Endothelial cell of umbilical vein (primary cell): Measurements from ENCODE around the gene TNIK. TPM values are rescaled to one million over a fixed set of nuclear protein-coding genes. Genes with fewer than 3 reads are reported as not detected.

Experiments
- BruUV-seq: library from RNA; stranded (reverse); fragments of 400-500 nt; replicated peaks from 2 replicates; lab custom pipeline; 2021; lab: Mats Ljungman, UMichigan
- CTCF ChIA-PET: fragments of 300-600, 350-600 bp; sonication (Branson Sonifier 250); formaldehyde crosslinking; loops from one replicate; lab custom pipeline; 2021; ENCODE audit warnings: antibody characterized with exemption, inconsistent platforms; lab: Charles Lee
- POLR2A ChIA-PET: fragments of 300-600, 350-600 bp; sonication (Branson Sonifier 250); formaldehyde crosslinking; loops from one replicate; lab custom pipeline; 2021; ENCODE audit warnings: antibody characterized with exemption, inconsistent platforms; lab: Charles Lee
- DNase-seq: peaks from one replicate; pipeline ENCODE4 v3.0.0-alpha.2; 2011; ENCODE audit warnings: low read depth, low spot score
- FAIRE-seq: peaks from 2 replicates; lab custom pipeline; 2011; peaks lifted over from hg19 to GRCh38; lab: Jason Lieb, UNC
- H2AFZ ChIP-seq: 2 replicates; pipeline ENCODE4 v1.6.0; 2012; ENCODE audit warnings: low read depth, low read length, control low read depth, inconsistent platforms
- H3K27ac ChIP-seq: 2 replicates; pipeline ENCODE4 v1.5.1; 2011; ENCODE audit warnings: low read depth, mild to moderate bottlenecking, control low read depth, low read length, moderate library complexity; ENCODE audit not compliant: insufficient read depth
- H3K27me3 ChIP-seq, 2 experiments: 2 replicates each; pipeline versions ENCODE4 v1.6.0 to v1.6.1; 2011; ENCODE audit warnings: low read length in 2 of 2, mixed read lengths in 1 of 2; ENCODE audit not compliant: control insufficient read depth in 2 of 2, insufficient read depth in 2 of 2
- H3K36me3 ChIP-seq, 2 experiments: 2 replicates in 1 of 2; 3 replicates in 1 of 2; pipeline ENCODE4 v1.5.1; 2011; ENCODE audit warnings: low read length in 2 of 2, mild to moderate bottlenecking in 1 of 2, moderate library complexity in 1 of 2; ENCODE audit not compliant: control insufficient read depth in 2 of 2, insufficient read depth in 2 of 2; ENCODE audit errors: extremely low read depth in 1 of 2
- H3K4me1 ChIP-seq: 3 replicates; pipeline ENCODE4 v1.5.1; 2011; ENCODE audit warnings: mild to moderate bottlenecking, low read length; ENCODE audit not compliant: control insufficient read depth, insufficient read depth; ENCODE audit errors: extremely low read depth
- H3K4me2 ChIP-seq: 2 replicates; pipeline ENCODE4 v1.6.1; 2011; ENCODE audit warnings: low read length, control low read depth, mixed read lengths; ENCODE audit not compliant: insufficient read depth
- H3K4me3 ChIP-seq, 3 experiments: fragments of 200-600 bp in 1 of 3; sonication (generic), shearing (Covaris generic) in 1 of 3; replicated peaks in 1 of 3; 2 replicates each; pipeline ENCODE4 v1.5.1; 2011 to 2016; ENCODE audit warnings: control low read depth in 3 of 3, low read length in 3 of 3, mild to moderate bottlenecking in 2 of 3, inconsistent platforms in 1 of 3, low read depth in 1 of 3, moderate library complexity in 1 of 3; ENCODE audit not compliant: insufficient read depth in 1 of 3
- H3K79me2 ChIP-seq: 2 replicates; pipeline ENCODE4 v1.6.0; 2012; ENCODE audit warnings: low read length, inconsistent platforms; ENCODE audit not compliant: control insufficient read depth, insufficient read depth
- H3K9ac ChIP-seq: replicated peaks from 2 replicates; pipeline ENCODE3; 2011; ENCODE audit warnings: low read length, control low read depth; ENCODE audit not compliant: insufficient read depth; ENCODE audit errors: extremely low read depth
- H3K9me1 ChIP-seq: replicated peaks from 3 replicates; pipeline ENCODE4 v1.6.0; 2011; ENCODE audit warnings: mild to moderate bottlenecking, low read length; ENCODE audit not compliant: control insufficient read depth, insufficient read depth; ENCODE audit errors: extremely low read depth
- H3K9me3 ChIP-seq: replicated peaks from 2 replicates; pipeline ENCODE4 v1.5.1; 2012; ENCODE audit warnings: low read length, inconsistent platforms; ENCODE audit not compliant: control insufficient read depth, insufficient read depth
- H4K20me1 ChIP-seq: replicated peaks from 2 replicates; pipeline ENCODE3; 2011; ENCODE audit warnings: mild to moderate bottlenecking, low read length; ENCODE audit not compliant: control insufficient read depth, insufficient read depth; ENCODE audit errors: extremely low read depth
- EZH2 ChIP-seq: IDR thresholded peaks from 2 replicates; pipeline ENCODE4 v1.6.1; 2012; ENCODE audit warnings: borderline replicate concordance, low read depth, mild to moderate bottlenecking, moderate library complexity, low read length, inconsistent platforms; ENCODE audit not compliant: severe bottlenecking
- FOS ChIP-seq: IDR thresholded peaks from 2 replicates; pipeline ENCODE4 v1.6.1; 2011; ENCODE audit warnings: mild to moderate bottlenecking, low read length, moderate library complexity, borderline replicate concordance; ENCODE audit not compliant: insufficient read depth
- GATA2 ChIP-seq: IDR thresholded peaks from 2 replicates; pipeline ENCODE4 v1.7.0; 2011; ENCODE audit warnings: low read depth, mild to moderate bottlenecking, moderate library complexity, mixed read lengths, low read length; ENCODE audit not compliant: insufficient read length, insufficient read depth
- JUN ChIP-seq: IDR thresholded peaks from 2 replicates; pipeline ENCODE4 v1.6.1; 2011; ENCODE audit warnings: borderline replicate concordance, low read depth; ENCODE audit not compliant: insufficient read length, insufficient read depth
- MAX ChIP-seq: IDR thresholded peaks from 2 replicates; pipeline ENCODE4 v1.6.1; 2011; ENCODE audit not compliant: insufficient read depth, insufficient read length
- MYC ChIP-seq: IDR thresholded peaks from one replicate; pipeline ENCODE4 v1.6.1; 2011; ENCODE audit warnings: mild to moderate bottlenecking, low read depth, low read length
- POLR2A ChIP-seq: IDR thresholded peaks from 2 replicates; pipeline ENCODE4 v1.6.1; 2012; ENCODE audit warnings: low read depth, mild to moderate bottlenecking, control low read depth, low read length
- POLR2AphosphoS5 ChIP-seq: IDR thresholded peaks from 2 replicates; pipeline ENCODE4 v1.6.1; 2012; ENCODE audit warnings: low read depth, mild to moderate bottlenecking, control low read depth, low read length, moderate library complexity; ENCODE audit not compliant: insufficient read depth
- dilution Hi-C: fragments of 300-500 bp; cut with MboI; formaldehyde crosslinking; loops from one replicate; pipeline ENCODE4 v1.15.0; 2019; ENCODE audit warnings: low sequenced_read_pairs; ENCODE audit not compliant: extremely low pct_ligation_motif_present
- intact Hi-C: fragments of 100-400 bp; cut with micrococcal nuclease; formaldehyde crosslinking; loops from one replicate; pipeline ENCODE4 v1.10.0; 2022
- polyA plus RNA-seq, 4 experiments: library from polyadenylated mRNA; depleted of rRNA in 3 of 4; stranded (reverse) in 3 of 4; unstranded in 1 of 4; fragments of >200 nt; gene quantifications; 2 replicates each; pipeline versions ENCODE4 v1.2.1 to v1.2.3, GENCODE V29; 2011 to 2012; ENCODE audit warnings: missing spikeins in 1 of 4
- total RNA-seq: library from RNA; stranded (reverse); gene quantifications from 2 replicates; pipeline ENCODE4 v1.2.3, GENCODE V29; 2021
- TF ChIP-seq, protein P1 (sequence below), 2 donors: IDR thresholded peaks; 1 replicate in 1 of 2; 2 replicates in 1 of 2; pipeline ENCODE4 v1.5.1; 2011; ENCODE audit warnings: low read length in 2 of 2, mild to moderate bottlenecking in 2 of 2, moderate library complexity in 2 of 2, control low read depth in 1 of 2, inconsistent platforms in 1 of 2, low read depth in 1 of 2; ENCODE audit not compliant: insufficient read depth in 1 of 2; ENCODE audit errors: extremely low read depth in 1 of 2

Gene TNIK
- total and polyA plus RNA-seq, 2 donors (not counting 3 experiments of a cell fraction or from before 2014, with no cell fraction given) = 10.9 to 39.7 TPM

GRCh38 chr3:171262431-171262830, 197.8 kb downstream of the TNIK start:
- no peaks in the 10 kb centered on the region for H3K9me1 ChIP-seq
- no peaks in the 10 kb centered on the region for H3K9me3 ChIP-seq
- H3K36me3 ChIP-seq = no peaks in the 10 kb centered on the region
- DNase-seq (no peak), FAIRE-seq (no peak)
- no peak overlapping the region for H3K27ac ChIP-seq
- peaks cover 3% of the 10 kb centered on the region for H3K79me2 ChIP-seq
- intact Hi-C loops (no loop called here), dilution Hi-C loops (no loop called here)
- no peaks in the 10 kb centered on the region for H4K20me1 ChIP-seq
- no peak overlapping the region for H3K9ac ChIP-seq
- POLR2A ChIA-PET = no interaction called here
- no peak overlapping the region for H3K4me2 ChIP-seq
- H2AFZ ChIP-seq = no peak overlapping the region
- peaks cover 30% of the 10 kb centered on the region for H3K4me1 ChIP-seq
- no TSS peak for BruUV-seq
- CTCF ChIA-PET = interaction anchor here (1.2 to 2.2 kb wide), 3 partner anchors 13 to 50 kb away, joined by 3 to 5 read pairs (median 3); no protein-coding TSS in a partner anchor
- H3K4me3 ChIP-seq = no peak overlapping the region
- H3K27me3 ChIP-seq = no peaks in the 10 kb centered on the region
- TF ChIP-seq, protein P1, sequence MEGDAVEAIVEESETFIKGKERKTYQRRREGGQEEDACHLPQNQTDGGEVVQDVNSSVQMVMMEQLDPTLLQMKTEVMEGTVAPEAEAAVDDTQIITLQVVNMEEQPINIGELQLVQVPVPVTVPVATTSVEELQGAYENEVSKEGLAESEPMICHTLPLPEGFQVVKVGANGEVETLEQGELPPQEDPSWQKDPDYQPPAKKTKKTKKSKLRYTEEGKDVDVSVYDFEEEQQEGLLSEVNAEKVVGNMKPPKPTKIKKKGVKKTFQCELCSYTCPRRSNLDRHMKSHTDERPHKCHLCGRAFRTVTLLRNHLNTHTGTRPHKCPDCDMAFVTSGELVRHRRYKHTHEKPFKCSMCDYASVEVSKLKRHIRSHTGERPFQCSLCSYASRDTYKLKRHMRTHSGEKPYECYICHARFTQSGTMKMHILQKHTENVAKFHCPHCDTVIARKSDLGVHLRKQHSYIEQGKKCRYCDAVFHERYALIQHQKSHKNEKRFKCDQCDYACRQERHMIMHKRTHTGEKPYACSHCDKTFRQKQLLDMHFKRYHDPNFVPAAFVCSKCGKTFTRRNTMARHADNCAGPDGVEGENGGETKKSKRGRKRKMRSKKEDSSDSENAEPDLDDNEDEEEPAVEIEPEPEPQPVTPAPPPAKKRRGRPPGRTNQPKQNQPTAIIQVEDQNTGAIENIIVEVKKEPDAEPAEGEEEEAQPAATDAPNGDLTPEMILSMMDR (IDR thresholded peaks at IDR 0.05; ENCODE audit: extremely low read depth in 1 of 2, insufficient read depth in 1 of 2, low read depth in 1 of 2, low read length in 2 of 2) = no peak
- no peak for TF ChIP-seq EZH2
- TF ChIP-seq JUN = no peak
- no peak for TF ChIP-seq MAX
- TF ChIP-seq FOS = no peak
- no peak for TF ChIP-seq POLR2AphosphoS5
- TF ChIP-seq GATA2 = no peak
- TF ChIP-seq POLR2A = no peak
- TF ChIP-seq MYC = no peak
